ENCODE measurements around the gene KLF13.
A peak's percentile ranks its signal among the peaks of the same experiment; 100 is the strongest.

DNA sequence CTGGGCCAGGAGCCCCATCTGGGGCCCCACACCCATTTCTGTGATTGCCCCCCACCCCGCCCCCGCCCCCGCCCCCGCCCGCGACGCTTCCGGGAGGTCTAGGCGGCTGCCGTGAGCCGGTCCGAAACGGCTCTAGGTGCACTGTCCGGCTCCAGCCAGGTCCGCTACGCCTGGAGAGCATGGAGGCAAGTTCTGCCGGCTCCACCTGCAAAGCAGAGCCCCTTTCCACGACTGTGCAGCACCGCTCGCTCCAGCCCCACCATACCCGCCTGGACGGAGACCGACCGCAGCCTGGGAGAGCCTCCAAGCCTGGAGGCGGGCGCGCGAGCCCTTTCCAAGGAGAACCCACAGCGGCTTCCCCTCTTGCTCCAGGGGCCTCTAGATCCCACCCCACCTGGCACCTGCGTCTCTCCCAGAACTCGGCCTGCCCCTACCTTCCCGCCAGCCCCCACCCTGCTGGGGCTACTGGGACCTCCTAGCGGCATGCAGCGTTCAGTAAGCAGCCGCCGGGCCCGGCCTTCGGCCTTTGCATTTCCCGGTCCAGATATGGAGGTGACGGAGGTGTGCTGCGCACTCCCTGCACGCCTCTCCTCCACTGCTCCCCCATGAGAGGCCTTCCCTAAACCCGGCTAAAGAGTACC lies 66.2 kb downstream of the KLF13 start:
- TF ChIP-seq, protein P1, sequence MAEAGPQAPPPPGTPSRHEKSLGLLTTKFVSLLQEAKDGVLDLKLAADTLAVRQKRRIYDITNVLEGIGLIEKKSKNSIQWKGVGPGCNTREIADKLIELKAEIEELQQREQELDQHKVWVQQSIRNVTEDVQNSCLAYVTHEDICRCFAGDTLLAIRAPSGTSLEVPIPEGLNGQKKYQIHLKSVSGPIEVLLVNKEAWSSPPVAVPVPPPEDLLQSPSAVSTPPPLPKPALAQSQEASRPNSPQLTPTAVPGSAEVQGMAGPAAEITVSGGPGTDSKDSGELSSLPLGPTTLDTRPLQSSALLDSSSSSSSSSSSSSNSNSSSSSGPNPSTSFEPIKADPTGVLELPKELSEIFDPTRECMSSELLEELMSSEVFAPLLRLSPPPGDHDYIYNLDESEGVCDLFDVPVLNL (IDR thresholded peaks at IDR 0.05; ENCODE audit: low read depth, low read length) = no peak
- no peak for TF ChIP-seq RELA (IDR thresholded peaks at IDR 0.05; ENCODE audit: borderline replicate concordance, partially characterized antibody)
- TF ChIP-seq, protein P2, sequence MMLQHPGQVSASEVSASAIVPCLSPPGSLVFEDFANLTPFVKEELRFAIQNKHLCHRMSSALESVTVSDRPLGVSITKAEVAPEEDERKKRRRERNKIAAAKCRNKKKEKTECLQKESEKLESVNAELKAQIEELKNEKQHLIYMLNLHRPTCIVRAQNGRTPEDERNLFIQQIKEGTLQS (IDR thresholded peaks at IDR 0.05; ENCODE audit: borderline replicate concordance, extremely low read depth, low read depth, low read length) = no peak
- peak in 1 of 2 experiments; percentile 4; a peak in 1 of 3 replicates for TF ChIP-seq EGR1 (IDR thresholded peaks at IDR 0.05; ENCODE audit: borderline replicate concordance in 1 of 2, low read depth in 2 of 2, low read length in 2 of 2)
- TF ChIP-seq SMARCA5 (IDR thresholded peaks at IDR 0.05) = no peak
- TF ChIP-seq, protein P3, sequence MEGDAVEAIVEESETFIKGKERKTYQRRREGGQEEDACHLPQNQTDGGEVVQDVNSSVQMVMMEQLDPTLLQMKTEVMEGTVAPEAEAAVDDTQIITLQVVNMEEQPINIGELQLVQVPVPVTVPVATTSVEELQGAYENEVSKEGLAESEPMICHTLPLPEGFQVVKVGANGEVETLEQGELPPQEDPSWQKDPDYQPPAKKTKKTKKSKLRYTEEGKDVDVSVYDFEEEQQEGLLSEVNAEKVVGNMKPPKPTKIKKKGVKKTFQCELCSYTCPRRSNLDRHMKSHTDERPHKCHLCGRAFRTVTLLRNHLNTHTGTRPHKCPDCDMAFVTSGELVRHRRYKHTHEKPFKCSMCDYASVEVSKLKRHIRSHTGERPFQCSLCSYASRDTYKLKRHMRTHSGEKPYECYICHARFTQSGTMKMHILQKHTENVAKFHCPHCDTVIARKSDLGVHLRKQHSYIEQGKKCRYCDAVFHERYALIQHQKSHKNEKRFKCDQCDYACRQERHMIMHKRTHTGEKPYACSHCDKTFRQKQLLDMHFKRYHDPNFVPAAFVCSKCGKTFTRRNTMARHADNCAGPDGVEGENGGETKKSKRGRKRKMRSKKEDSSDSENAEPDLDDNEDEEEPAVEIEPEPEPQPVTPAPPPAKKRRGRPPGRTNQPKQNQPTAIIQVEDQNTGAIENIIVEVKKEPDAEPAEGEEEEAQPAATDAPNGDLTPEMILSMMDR (IDR thresholded peaks at IDR 0.05 in 2 of 3, conservative IDR thresholded peaks at IDR 0.05 in 1 of 3; ENCODE audit: control insufficient read depth in 2 of 3, extremely low read depth in 1 of 3, insufficient read depth in 1 of 3, low read depth in 3 of 3, low read length in 3 of 3) = no peak
- TF ChIP-seq, protein P4, sequence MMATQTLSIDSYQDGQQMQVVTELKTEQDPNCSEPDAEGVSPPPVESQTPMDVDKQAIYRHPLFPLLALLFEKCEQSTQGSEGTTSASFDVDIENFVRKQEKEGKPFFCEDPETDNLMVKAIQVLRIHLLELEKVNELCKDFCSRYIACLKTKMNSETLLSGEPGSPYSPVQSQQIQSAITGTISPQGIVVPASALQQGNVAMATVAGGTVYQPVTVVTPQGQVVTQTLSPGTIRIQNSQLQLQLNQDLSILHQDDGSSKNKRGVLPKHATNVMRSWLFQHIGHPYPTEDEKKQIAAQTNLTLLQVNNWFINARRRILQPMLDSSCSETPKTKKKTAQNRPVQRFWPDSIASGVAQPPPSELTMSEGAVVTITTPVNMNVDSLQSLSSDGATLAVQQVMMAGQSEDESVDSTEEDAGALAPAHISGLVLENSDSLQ (IDR thresholded peaks at IDR 0.05) = no peak
- TF ChIP-seq POLR2AphosphoS5 (IDR thresholded peaks at IDR 0.05; ENCODE audit: low read length) = no peak
- no peak for TF ChIP-seq CHD2 (IDR thresholded peaks at IDR 0.05; ENCODE audit: borderline replicate concordance, low read depth, low read length)
- TF ChIP-seq NFIC (IDR thresholded peaks at IDR 0.05; ENCODE audit: low read depth, low read length) = no peak
- no peak for TF ChIP-seq SREBF2 (IDR thresholded peaks at IDR 0.05; ENCODE audit: low read length)
- no peak for TF ChIP-seq BRCA1 (IDR thresholded peaks at IDR 0.05; ENCODE audit: low read depth, low read length)
- TF ChIP-seq, protein P5, sequence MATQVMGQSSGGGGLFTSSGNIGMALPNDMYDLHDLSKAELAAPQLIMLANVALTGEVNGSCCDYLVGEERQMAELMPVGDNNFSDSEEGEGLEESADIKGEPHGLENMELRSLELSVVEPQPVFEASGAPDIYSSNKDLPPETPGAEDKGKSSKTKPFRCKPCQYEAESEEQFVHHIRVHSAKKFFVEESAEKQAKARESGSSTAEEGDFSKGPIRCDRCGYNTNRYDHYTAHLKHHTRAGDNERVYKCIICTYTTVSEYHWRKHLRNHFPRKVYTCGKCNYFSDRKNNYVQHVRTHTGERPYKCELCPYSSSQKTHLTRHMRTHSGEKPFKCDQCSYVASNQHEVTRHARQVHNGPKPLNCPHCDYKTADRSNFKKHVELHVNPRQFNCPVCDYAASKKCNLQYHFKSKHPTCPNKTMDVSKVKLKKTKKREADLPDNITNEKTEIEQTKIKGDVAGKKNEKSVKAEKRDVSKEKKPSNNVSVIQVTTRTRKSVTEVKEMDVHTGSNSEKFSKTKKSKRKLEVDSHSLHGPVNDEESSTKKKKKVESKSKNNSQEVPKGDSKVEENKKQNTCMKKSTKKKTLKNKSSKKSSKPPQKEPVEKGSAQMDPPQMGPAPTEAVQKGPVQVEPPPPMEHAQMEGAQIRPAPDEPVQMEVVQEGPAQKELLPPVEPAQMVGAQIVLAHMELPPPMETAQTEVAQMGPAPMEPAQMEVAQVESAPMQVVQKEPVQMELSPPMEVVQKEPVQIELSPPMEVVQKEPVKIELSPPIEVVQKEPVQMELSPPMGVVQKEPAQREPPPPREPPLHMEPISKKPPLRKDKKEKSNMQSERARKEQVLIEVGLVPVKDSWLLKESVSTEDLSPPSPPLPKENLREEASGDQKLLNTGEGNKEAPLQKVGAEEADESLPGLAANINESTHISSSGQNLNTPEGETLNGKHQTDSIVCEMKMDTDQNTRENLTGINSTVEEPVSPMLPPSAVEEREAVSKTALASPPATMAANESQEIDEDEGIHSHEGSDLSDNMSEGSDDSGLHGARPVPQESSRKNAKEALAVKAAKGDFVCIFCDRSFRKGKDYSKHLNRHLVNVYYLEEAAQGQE (IDR thresholded peaks at IDR 0.05; ENCODE audit: low read depth, low read length) = no peak
